ENCODE data around the gene EXOSC5.

DNA sequence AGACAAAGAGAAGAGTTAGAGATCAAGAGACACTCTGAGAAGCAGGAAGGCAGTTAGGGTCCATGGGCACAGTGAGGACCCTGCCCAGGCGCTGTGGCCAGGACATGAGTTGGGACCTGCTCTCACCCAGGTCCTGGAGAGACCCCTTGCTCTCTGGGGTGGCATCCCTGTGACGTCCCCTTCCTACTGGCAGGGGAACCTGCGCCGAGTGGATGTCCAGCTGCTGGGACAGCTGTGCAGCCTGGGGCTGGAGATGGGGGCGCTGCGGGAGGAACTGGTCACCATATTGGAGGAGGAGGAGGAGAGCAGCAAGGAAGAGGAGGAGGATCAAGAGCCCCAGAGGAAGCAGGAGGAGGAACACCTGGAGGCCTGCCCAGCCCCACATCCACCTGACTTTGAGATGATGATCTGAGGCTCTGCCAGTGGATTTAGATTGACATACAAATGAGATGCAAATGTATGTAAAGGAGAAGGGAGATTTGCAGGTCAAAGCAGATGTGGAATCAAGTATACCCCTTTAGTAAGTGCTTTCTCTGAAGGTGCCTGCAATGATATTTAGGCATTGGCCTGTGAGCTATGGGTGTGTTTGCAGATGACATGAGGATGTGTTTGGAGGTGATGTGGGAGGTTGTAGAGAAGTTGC is 46.8 kb upstream of the EXOSC5 start:
- TF ChIP-seq POLR2A (IDR thresholded peaks at IDR 0.05; ENCODE audit: low read depth, low read length) (no peak), PAX5 (IDR thresholded peaks at IDR 0.05; ENCODE audit: insufficient read depth, low read length, severe bottlenecking) (no peak)

Data from GM12891 (cell line).